LNCAP (cell line): ENCODE measurements around the gene SLIT1.

Experiments
- TF ChIP-seq, protein P1 (sequence below): fragments of 450-650 bp; IDR thresholded peaks from 2 replicates; pipeline ENCODE4 v1.5.1; 2017; ENCODE audit warnings: mild to moderate bottlenecking

SLIT1 gene

GRCh38 chr10:97119058-97119745, 66.6 kb downstream of the SLIT1 start:
- TF ChIP-seq, protein P1, sequence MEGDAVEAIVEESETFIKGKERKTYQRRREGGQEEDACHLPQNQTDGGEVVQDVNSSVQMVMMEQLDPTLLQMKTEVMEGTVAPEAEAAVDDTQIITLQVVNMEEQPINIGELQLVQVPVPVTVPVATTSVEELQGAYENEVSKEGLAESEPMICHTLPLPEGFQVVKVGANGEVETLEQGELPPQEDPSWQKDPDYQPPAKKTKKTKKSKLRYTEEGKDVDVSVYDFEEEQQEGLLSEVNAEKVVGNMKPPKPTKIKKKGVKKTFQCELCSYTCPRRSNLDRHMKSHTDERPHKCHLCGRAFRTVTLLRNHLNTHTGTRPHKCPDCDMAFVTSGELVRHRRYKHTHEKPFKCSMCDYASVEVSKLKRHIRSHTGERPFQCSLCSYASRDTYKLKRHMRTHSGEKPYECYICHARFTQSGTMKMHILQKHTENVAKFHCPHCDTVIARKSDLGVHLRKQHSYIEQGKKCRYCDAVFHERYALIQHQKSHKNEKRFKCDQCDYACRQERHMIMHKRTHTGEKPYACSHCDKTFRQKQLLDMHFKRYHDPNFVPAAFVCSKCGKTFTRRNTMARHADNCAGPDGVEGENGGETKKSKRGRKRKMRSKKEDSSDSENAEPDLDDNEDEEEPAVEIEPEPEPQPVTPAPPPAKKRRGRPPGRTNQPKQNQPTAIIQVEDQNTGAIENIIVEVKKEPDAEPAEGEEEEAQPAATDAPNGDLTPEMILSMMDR, result no peak

DNA sequence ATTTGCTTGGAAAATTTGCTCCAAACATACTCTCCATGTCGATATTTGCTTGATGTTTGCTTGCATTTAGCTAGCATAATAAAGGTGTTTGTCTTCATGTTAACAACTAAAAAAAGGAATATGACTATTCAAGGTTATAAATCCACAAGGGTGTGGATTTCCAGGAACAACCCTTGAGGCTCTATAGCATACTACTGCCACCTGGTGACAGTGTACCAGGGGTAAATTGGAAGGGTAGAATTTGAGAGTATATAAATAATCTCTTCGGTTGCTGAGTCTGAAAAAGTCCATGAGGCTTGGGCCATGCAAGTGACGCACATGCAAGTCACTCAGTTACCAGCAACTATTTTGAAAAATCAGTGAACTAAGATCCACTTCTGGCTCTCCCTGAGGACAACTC, 68.4 kb downstream of the SLIT1 start:
- TF ChIP-seq, protein P1, result peak; percentile 35; the same call in 1 of the 2 replicates

DNA sequence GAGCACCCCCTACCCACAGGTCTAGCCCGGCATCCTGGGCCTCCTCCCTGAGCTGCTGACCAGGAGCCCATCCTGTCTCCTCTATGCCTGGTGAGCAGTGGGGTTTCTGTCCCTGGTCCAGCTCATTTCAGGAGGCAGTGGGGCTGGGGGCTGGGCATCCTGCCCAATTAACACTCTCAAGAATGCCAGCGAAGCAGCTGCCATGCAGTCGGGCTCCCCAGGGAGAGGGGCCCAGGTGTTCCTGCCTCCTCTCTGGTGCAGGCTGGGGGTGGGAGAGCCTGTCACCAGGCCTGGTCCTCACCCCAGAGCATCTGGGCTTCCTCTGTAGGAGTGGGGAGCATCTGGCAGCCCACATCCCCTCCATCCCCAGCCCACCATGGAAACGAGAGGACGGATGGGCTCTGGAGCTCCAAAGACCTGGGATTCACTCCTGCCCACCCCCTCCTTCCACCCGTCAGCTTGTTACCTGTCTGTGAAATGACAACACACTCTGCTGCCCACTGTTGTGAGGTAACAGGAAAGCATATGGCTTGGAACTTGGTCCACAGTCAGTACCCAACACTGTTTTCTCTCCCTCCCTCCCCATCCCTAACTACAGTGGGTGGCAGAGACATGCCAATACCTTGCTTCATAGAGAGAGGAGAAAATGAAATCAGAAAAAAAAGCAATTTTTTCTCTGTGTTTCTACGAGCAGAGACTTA, 69.1 kb downstream of the SLIT1 start:
- TF ChIP-seq, protein P1, result no peak

GRCh38 chr10:97115846-97116245, 69.9 kb downstream of the SLIT1 start:
- TF ChIP-seq, protein P1, result no peak

- TF ChIP-seq, protein P1, result no peak
These were observed 74.1 kb downstream of the SLIT1 start for GRCh38 chr10:97111615-97112014.

DNA sequence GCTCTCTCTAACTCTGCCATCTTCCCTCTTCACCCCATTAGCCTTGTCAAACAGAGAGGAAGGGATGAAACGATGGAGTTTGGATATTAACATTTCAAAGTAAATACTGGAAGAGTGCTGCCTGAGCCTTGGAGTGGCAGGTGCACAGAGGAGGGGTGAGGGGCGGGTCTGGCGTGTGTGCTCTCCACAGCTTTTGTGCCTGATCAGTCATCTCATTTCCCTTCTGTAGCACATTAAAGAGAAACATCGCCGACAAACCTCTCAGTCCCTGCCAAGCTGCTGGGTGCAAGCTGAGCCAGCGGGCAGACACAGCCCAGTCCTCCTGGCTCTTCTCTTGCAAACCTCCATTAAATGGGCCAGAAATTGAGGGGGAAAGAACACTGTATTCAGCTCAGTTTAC, 76.2 kb downstream of the SLIT1 start:
- TF ChIP-seq, protein P1, result no peak

DNA sequence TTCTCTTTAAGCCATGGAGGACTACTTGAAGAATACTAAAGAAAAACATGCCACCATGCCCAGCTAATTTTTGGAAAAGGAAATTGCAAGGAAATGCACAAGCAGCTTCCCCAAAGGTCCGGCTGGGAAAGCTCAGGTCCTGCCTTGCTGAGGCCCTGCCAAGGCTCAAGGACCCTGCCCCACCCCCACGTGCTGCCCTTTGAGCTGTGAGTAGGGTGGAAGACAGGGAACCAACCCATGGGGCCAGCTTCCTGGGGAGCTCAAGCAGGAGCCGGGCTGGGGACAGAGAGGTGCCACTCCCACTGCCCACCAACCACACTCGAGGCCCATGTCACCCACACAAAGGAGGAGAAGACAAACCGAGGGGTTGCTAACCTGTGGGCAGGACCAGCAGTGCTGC, 78.2 kb downstream of the SLIT1 start:
- TF ChIP-seq, protein P1, result no peak
